ENCODE results near the gene SPATC1L. TPM values are rescaled to one million over a fixed set of nuclear protein-coding genes. Genes with fewer than 3 reads are reported as not detected.

Gene SPATC1L
- total and polyA plus RNA-seq, 8 donors = 5.0 to 17.7 (median 12.8) TPM

GRCh38 chr21:46128933-46129571 lies 55.2 kb downstream of the SPATC1L start:
- Histone ChIP-seq H3K9me3 (no peaks in the 10 kb centered on the region), H3K4me1 (no peaks in the 10 kb centered on the region), H3K4me3 (no peak overlapping the region), H3K27ac (no peak overlapping the region), H3K27me3 (no peaks in the 10 kb centered on the region), H3K36me3 (peaks cover 0 to 34% of the 10 kb centered on the region in 2 donors)
- TF ChIP-seq CTCF (IDR thresholded peaks at IDR 0.05) = no peak
- intact Hi-C loops (cut with DNase I) = no loop called here
- DNase-seq = peak in 1 of 4 donors; percentile 79
- no peak for ATAC-seq

- Histone ChIP-seq H3K36me3 (peaks cover 0 to 34% of the 10 kb centered on the region in 2 donors), H3K4me1 (no peaks in the 10 kb centered on the region), H3K27ac (no peak overlapping the region), H3K4me3 (no peak overlapping the region), H3K27me3 (no peaks in the 10 kb centered on the region), H3K9me3 (no peaks in the 10 kb centered on the region)
- TF ChIP-seq CTCF (IDR thresholded peaks at IDR 0.05) = no peak
- intact Hi-C loops (cut with DNase I) = no loop called here
- DNase-seq (peak in 1 of 4 donors; percentile 51), ATAC-seq (no peak)
These were observed 55.9 kb downstream of the SPATC1L start for GRCh38 chr21:46128106-46128932.

DNA sequence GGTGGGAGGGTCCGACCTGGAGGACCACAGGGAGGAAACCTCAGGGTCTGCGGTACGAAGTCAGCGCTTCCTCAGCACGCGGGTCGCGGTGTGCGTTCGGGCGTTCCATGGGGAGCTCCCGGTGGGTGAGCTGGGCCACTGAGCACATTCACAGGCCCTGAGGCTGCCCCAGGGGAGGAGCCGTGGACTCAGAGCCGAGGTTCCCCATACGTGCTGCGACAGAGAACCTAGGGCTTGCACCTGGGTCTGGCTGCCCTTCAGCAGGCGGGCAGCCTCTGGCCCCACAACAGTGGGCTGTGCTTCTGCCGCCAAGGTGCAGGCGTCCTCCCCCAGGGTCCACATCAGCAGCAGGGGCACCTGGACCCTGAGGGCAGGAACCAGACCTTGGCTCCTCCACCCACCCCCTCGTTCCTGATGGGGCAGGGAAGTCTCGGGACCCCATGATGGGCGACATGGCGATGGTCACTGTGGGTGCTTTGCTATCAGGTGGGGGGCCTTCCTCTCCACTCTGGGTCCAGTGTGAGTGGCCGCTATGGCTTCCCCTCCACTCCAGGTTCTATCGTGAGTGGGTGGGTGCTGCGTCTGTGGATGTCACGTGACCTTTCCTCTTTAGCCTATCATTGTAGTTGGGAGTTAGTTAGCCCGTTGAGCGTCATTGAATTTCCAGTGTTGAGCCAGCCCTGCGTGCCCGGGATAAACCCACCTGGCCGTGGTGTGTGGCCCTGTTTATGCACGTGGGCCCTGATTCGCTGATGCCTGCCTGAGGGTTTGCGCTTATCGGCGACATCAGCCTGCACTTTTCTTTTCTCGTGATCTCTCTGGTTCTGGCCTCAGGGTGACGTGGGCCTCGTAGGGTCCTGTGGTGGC lies 56.8 kb downstream of the SPATC1L start:
- H3K4me1 ChIP-seq = no peaks in the 10 kb centered on the region
- DNase-seq = peak in 2 of 4 donors; percentile 30 to 56
- H3K4me3 ChIP-seq = no peak overlapping the region
- intact Hi-C loops (cut with DNase I) = no loop called here
- peaks cover 0 to 37% of the 10 kb centered on the region in 2 donors for H3K36me3 ChIP-seq
- no peak overlapping the region for H3K27ac ChIP-seq
- no peak for TF ChIP-seq CTCF (IDR thresholded peaks at IDR 0.05)
- ATAC-seq = no peak
- H3K9me3 ChIP-seq = no peaks in the 10 kb centered on the region
- no peaks in the 10 kb centered on the region for H3K27me3 ChIP-seq

DNA sequence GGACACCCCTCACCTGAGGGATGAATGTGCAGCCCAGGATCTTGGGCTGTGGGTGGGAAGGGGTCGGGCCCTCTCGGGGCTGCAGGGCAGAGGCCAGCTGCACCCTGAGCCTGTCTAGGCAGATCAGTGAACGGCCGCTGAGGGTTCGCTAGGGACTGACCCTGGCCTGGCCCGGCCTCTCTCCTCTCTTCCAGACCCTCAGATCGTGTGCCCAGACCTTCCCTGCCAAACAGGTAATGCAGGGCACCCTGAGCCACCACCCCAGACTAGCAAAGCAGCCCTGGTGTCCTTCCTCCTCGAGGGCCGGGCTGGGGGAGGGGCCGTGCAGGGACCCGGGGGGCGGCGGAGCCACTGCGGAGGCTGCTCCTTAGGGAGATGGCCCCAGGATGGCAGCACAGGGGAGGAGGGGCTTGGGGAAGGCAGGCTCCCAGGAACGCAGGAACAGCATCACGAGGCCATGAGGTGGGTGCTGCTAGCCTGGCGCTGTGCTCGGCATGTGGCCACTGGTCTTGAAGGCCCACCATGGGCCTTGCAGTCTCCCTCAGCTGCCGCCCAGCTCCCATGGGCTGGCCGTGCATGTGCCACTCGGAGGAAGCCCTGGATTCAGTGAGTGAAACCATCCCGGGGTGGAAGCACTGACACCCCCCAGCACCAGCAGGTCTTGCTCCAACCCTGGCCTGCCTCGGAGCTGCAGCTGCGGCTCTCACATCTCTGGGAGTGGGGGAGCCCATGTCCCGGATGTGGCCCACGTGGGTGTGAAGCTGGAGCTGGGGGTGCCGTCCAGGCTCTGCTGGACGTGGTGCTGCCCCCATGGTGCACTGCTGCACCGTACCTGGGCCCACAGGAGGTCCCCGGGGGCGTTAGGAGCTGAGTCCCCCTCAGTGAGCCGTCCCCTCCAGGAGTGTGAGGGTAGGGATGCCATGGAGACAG lies 57.7 kb downstream of the SPATC1L start:
- TF ChIP-seq CTCF (IDR thresholded peaks at IDR 0.05) = no peak
- Histone ChIP-seq H3K27me3 (no peaks in the 10 kb centered on the region), H3K36me3 (peaks cover 0 to 42% of the 10 kb centered on the region in 2 donors), H3K27ac (no peak overlapping the region), H3K4me1 (no peaks in the 10 kb centered on the region), H3K9me3 (no peaks in the 10 kb centered on the region), H3K4me3 (no peak overlapping the region)
- intact Hi-C loops (cut with DNase I) = no loop called here
- ATAC-seq = no peak
- DNase-seq = peak in 2 of 4 donors; percentile 29 to 74
